HepG2 (cell line): ENCODE results near the gene MYL11. TPM values are rescaled to one million over a fixed set of nuclear protein-coding genes. Genes with fewer than 3 reads are reported as not detected.

Experiments
- CHD4 ChIP-seq: fragments of 200-600 bp; sonication (generic); IDR thresholded peaks from 2 replicates; pipeline ENCODE4 v1.7.0; 2017; ENCODE audit warnings: mild to moderate bottlenecking, low read length, borderline replicate concordance
- GFI1 ChIP-seq: sonication (generic); formaldehyde crosslinking; IDR thresholded peaks from 2 replicates; pipeline ENCODE4 v1.5.0; 2020; ENCODE audit warnings: missing genetic modification reagents, mild to moderate bottlenecking, borderline replicate concordance
- HES4 ChIP-seq: sonication (generic); formaldehyde crosslinking; IDR thresholded peaks from 2 replicates; pipeline ENCODE4 v1.9.0; 2021; ENCODE audit warnings: mild to moderate bottlenecking, missing genetic modification reagents, borderline replicate concordance
- HOXD1 ChIP-seq: sonication (generic); formaldehyde crosslinking; IDR thresholded peaks from 2 replicates; pipeline ENCODE4 v1.5.0; 2020; ENCODE audit warnings: missing genetic modification reagents
- MAFK ChIP-seq, 2 experiments: IDR thresholded peaks in 1 of 2; conservative IDR thresholded peaks in 1 of 2; 2 replicates each; pipeline ENCODE4 v1.6.1; 2011; ENCODE audit warnings: improper control_type of control experiment in 2 of 2, low read length in 2 of 2
- MEIS2 ChIP-seq: sonication (generic); formaldehyde crosslinking; IDR thresholded peaks from 2 replicates; pipeline ENCODE4 v1.9.0; 2021; ENCODE audit warnings: mild to moderate bottlenecking, missing genetic modification reagents
- PAX8 ChIP-seq: sonication (generic); formaldehyde crosslinking; IDR thresholded peaks from 2 replicates; pipeline ENCODE4 v1.8.0; 2022; ENCODE audit warnings: mild to moderate bottlenecking, missing genetic modification reagents, borderline replicate concordance
- PRMT3 ChIP-seq: sonication (generic); formaldehyde crosslinking; IDR thresholded peaks from 2 replicates; pipeline ENCODE4 v1.8.1; 2022; ENCODE audit warnings: low read depth, mild to moderate bottlenecking, moderate library complexity, missing genetic modification reagents, borderline replicate concordance
- SIN3B ChIP-seq: fragments of 150-350 bp; IDR thresholded peaks from 2 replicates; pipeline ENCODE4 v1.6.1; 2014; ENCODE audit warnings: low read length
- TOPORS ChIP-seq: sonication (generic); formaldehyde crosslinking; IDR thresholded peaks from 2 replicates; pipeline ENCODE4 v1.8.0; 2023; ENCODE audit warnings: mild to moderate bottlenecking, missing genetic modification reagents
- TRIM24 ChIP-seq: sonication (generic); formaldehyde crosslinking; IDR thresholded peaks from 2 replicates; pipeline ENCODE4 v1.8.0; 2022; ENCODE audit warnings: mild to moderate bottlenecking, missing genetic modification reagents
- ZFP82 ChIP-seq: sonication (generic); formaldehyde crosslinking; IDR thresholded peaks from 2 replicates; pipeline ENCODE4 v1.5.1; 2020; ENCODE audit warnings: mild to moderate bottlenecking, missing genetic modification reagents, borderline replicate concordance
- ZNF251 ChIP-seq: sonication (generic); formaldehyde crosslinking; IDR thresholded peaks from 2 replicates; pipeline ENCODE4 v1.9.0; 2021; ENCODE audit warnings: mild to moderate bottlenecking, missing genetic modification reagents
- ZNF367 ChIP-seq: sonication (generic); formaldehyde crosslinking; IDR thresholded peaks from 2 replicates; pipeline ENCODE4 v1.4.0; 2020; ENCODE audit warnings: missing genetic modification reagents, borderline replicate concordance
- ZNF501 ChIP-seq: sonication (generic); formaldehyde crosslinking; IDR thresholded peaks from 2 replicates; pipeline ENCODE4 v1.5.1; 2020; ENCODE audit warnings: mild to moderate bottlenecking, moderate library complexity, missing genetic modification reagents
- ZNF724P ChIP-seq: sonication (generic); formaldehyde crosslinking; IDR thresholded peaks from 2 replicates; pipeline ENCODE4 v1.8.0; 2022; ENCODE audit warnings: missing genetic modification reagents, borderline replicate concordance
- ZNF737 ChIP-seq: sonication (generic); formaldehyde crosslinking; IDR thresholded peaks from 2 replicates; pipeline ENCODE4 v1.5.0; 2020; ENCODE audit warnings: missing genetic modification reagents, mild to moderate bottlenecking, borderline replicate concordance
- ZNF777 ChIP-seq: sonication (generic); formaldehyde crosslinking; IDR thresholded peaks from 2 replicates; pipeline ENCODE4 v1.4.0; 2020; ENCODE audit warnings: missing genetic modification reagents
- ZSCAN22 ChIP-seq: sonication (generic); formaldehyde crosslinking; IDR thresholded peaks from 2 replicates; pipeline ENCODE4 v1.4.0; 2020; ENCODE audit warnings: mild to moderate bottlenecking, missing genetic modification reagents
- polyA plus RNA-seq, 8 experiments: library from polyadenylated mRNA; depleted of rRNA in 3 of 8; stranded (reverse) in 7 of 8; unstranded in 1 of 8; fragments of >200 nt; fragmentation: Illumina TruSeq in 4 of 8; extraction: Trizol in 4 of 8; gene quantifications; 2 replicates each; pipeline versions ENCODE4 v1.2.1 to v1.2.3, GENCODE V29; 2011 to 2016; ENCODE audit warnings: low read depth in 4 of 8, missing spikeins in 1 of 8, mixed read lengths in 1 of 8; ENCODE audit not compliant: insufficient read depth in 1 of 8
- total RNA-seq, 5 experiments: library from RNA; depleted of rRNA; stranded (reverse); fragments of >200 nt; fragmentation: Illumina TruSeq; extraction: Trizol; gene quantifications; 2 replicates each; pipeline ENCODE4 v1.2.3, GENCODE V29; 2016; ENCODE audit warnings: low read depth in 1 of 5
- TF ChIP-seq, protein P1 (sequence below): sonication (generic); formaldehyde crosslinking; conservative IDR thresholded peaks from 2 replicates; pipeline ENCODE4 v1.8.1; 2023; ENCODE audit warnings: missing genetic modification reagents
- TF ChIP-seq, protein P2 (sequence below): sonication (generic); formaldehyde crosslinking; IDR thresholded peaks from 2 replicates; pipeline ENCODE4 v1.8.0; 2022; ENCODE audit warnings: mild to moderate bottlenecking, missing genetic modification reagents
- TF ChIP-seq, protein P3 (sequence below): sonication (generic); formaldehyde crosslinking; IDR thresholded peaks from 2 replicates; pipeline ENCODE4 v1.4.0; 2020; ENCODE audit warnings: missing genetic modification reagents
- TF ChIP-seq, protein P4 (sequence below): sonication (generic); formaldehyde crosslinking; IDR thresholded peaks from 2 replicates; pipeline ENCODE4 v1.5.0; 2020; ENCODE audit warnings: missing genetic modification reagents
- TF ChIP-seq, protein P5 (sequence below): sonication (generic); formaldehyde crosslinking; IDR thresholded peaks from 2 replicates; pipeline ENCODE4 v1.4.0; 2020; ENCODE audit warnings: mild to moderate bottlenecking, missing genetic modification reagents

The MYL11 gene
- total and polyA plus RNA-seq, 2 of the 13 experiments (the other 11 are each of a cell fraction or from before 2014, with no cell fraction given), result not detected

- no peak for TF ChIP-seq ZNF367 (CRISPR knock-in tag)
- TF ChIP-seq, protein P1, sequence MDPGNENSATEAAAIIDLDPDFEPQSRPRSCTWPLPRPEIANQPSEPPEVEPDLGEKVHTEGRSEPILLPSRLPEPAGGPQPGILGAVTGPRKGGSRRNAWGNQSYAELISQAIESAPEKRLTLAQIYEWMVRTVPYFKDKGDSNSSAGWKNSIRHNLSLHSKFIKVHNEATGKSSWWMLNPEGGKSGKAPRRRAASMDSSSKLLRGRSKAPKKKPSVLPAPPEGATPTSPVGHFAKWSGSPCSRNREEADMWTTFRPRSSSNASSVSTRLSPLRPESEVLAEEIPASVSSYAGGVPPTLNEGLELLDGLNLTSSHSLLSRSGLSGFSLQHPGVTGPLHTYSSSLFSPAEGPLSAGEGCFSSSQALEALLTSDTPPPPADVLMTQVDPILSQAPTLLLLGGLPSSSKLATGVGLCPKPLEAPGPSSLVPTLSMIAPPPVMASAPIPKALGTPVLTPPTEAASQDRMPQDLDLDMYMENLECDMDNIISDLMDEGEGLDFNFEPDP (CRISPR knock-in tag), result no peak
- TF ChIP-seq, protein P2, sequence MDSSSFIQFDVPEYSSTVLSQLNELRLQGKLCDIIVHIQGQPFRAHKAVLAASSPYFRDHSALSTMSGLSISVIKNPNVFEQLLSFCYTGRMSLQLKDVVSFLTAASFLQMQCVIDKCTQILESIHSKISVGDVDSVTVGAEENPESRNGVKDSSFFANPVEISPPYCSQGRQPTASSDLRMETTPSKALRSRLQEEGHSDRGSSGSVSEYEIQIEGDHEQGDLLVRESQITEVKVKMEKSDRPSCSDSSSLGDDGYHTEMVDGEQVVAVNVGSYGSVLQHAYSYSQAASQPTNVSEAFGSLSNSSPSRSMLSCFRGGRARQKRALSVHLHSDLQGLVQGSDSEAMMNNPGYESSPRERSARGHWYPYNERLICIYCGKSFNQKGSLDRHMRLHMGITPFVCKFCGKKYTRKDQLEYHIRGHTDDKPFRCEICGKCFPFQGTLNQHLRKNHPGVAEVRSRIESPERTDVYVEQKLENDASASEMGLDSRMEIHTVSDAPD (CRISPR knock-in tag), result no peak
- peak; percentile 81; the same call in 1 of the 2 replicates for TF ChIP-seq HOXD1 (CRISPR knock-in tag)
- no peak; the same call in 1 of the 2 replicates for TF ChIP-seq MEIS2
- TF ChIP-seq MAFK (conservative IDR thresholded peaks at IDR 0.05 in 1 of 2, IDR thresholded peaks at IDR 0.05 in 1 of 2; ENCODE audit: low read length in 2 of 2), result no peak
- peak; percentile 90 for TF ChIP-seq PAX8 (CRISPR knock-in tag)
- TF ChIP-seq ZNF251 (CRISPR knock-in tag), result no peak
- TF ChIP-seq, protein P3, sequence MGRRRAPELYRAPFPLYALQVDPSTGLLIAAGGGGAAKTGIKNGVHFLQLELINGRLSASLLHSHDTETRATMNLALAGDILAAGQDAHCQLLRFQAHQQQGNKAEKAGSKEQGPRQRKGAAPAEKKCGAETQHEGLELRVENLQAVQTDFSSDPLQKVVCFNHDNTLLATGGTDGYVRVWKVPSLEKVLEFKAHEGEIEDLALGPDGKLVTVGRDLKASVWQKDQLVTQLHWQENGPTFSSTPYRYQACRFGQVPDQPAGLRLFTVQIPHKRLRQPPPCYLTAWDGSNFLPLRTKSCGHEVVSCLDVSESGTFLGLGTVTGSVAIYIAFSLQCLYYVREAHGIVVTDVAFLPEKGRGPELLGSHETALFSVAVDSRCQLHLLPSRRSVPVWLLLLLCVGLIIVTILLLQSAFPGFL (CRISPR knock-in tag), result no peak
- TF ChIP-seq, protein P4, sequence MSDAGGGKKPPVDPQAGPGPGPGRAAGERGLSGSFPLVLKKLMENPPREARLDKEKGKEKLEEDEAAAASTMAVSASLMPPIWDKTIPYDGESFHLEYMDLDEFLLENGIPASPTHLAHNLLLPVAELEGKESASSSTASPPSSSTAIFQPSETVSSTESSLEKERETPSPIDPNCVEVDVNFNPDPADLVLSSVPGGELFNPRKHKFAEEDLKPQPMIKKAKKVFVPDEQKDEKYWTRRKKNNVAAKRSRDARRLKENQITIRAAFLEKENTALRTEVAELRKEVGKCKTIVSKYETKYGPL (CRISPR knock-in tag), result no peak
- 0 out of 2 replicates have a peak, but pooled peaks have one; percentile 29 for TF ChIP-seq ZSCAN22 (CRISPR knock-in tag)
- TF ChIP-seq ZNF724P (CRISPR knock-in tag), result peak; percentile 21; the same call in 1 of the 2 replicates
- TF ChIP-seq GFI1 (CRISPR knock-in tag), result no peak
- TF ChIP-seq, protein P5, sequence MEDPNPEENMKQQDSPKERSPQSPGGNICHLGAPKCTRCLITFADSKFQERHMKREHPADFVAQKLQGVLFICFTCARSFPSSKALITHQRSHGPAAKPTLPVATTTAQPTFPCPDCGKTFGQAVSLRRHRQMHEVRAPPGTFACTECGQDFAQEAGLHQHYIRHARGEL (CRISPR knock-in tag), result 0 out of 2 replicates have a peak, but pooled peaks have one; percentile 1
- peak; percentile 83 for TF ChIP-seq ZNF777 (CRISPR knock-in tag)
- peak; percentile 75; the same call in 1 of the 2 replicates for TF ChIP-seq HES4
- no peak for TF ChIP-seq TRIM24
- 0 out of 2 replicates have a peak, but pooled peaks have one; percentile 26 for TF ChIP-seq TOPORS (CRISPR knock-in tag)
- no peak for TF ChIP-seq ZFP82
- no peak; the same call in 1 of the 2 replicates for TF ChIP-seq SIN3B
- no peak for TF ChIP-seq CHD4
- TF ChIP-seq ZNF737 (CRISPR knock-in tag), result 0 out of 2 replicates have a peak, but pooled peaks have one; percentile 47
- no peak for TF ChIP-seq PRMT3 (CRISPR knock-in tag)
- TF ChIP-seq ZNF501 (CRISPR knock-in tag), result no peak
These were observed 20.8 kb downstream of the MYL11 start, which contains the start of gene ZNF48 (continued) for GRCh38 chr16:30395155-30395991.
